H9 (cell line): ENCODE measurements around the gene TEX35. TPM values are rescaled to one million over a fixed set of nuclear protein-coding genes. Genes with fewer than 3 reads are reported as not detected.

Experiments
- DNase-seq: peaks from one replicate; pipeline ENCODE4 v3.0.0-alpha.2; 2017
- H2AFZ ChIP-seq: one replicate; pipeline ENCODE4 v1.6.1; 2013; ENCODE audit warnings: mild to moderate bottlenecking, low read length, control low read depth, moderate library complexity
- H2AK5ac ChIP-seq: 2 replicates; pipeline ENCODE4 v1.6.1; 2013; ENCODE audit warnings: low read length, control low read depth, mixed read lengths; ENCODE audit not compliant: insufficient read length
- H2BK120ac ChIP-seq: one replicate; pipeline ENCODE4 v1.6.1; 2013; ENCODE audit warnings: low read depth, mild to moderate bottlenecking, low read length, control low read depth, inconsistent platforms; ENCODE audit not compliant: poor library complexity, severe bottlenecking
- H2BK12ac ChIP-seq: 2 replicates; pipeline ENCODE4 v1.6.1; 2013; ENCODE audit warnings: low read length, control low read depth, mixed read lengths, low read depth; ENCODE audit not compliant: insufficient read length
- H2BK15ac ChIP-seq: 2 replicates; pipeline ENCODE4 v1.6.1; 2013; ENCODE audit warnings: low read depth, low read length, control low read depth
- H2BK20ac ChIP-seq: one replicate; pipeline ENCODE4 v1.6.1; 2013; ENCODE audit warnings: low read depth, mild to moderate bottlenecking, low read length, control low read depth, inconsistent platforms; ENCODE audit not compliant: poor library complexity, severe bottlenecking
- H2BK5ac ChIP-seq: 2 replicates; pipeline ENCODE4 v1.6.1; 2013; ENCODE audit warnings: low read length, control low read depth, mixed read lengths; ENCODE audit not compliant: insufficient read length
- H3K14ac ChIP-seq: 2 replicates; pipeline ENCODE4 v1.6.1; 2013; ENCODE audit warnings: low read length, control low read depth; ENCODE audit not compliant: insufficient read depth
- H3K18ac ChIP-seq: 2 replicates; pipeline ENCODE4 v1.6.1; 2013; ENCODE audit warnings: low read depth, mild to moderate bottlenecking, mixed read lengths, low read length, control low read depth; ENCODE audit not compliant: insufficient read length
- H3K23ac ChIP-seq: 2 replicates; pipeline ENCODE4 v1.6.1; 2013; ENCODE audit warnings: low read length, control low read depth, mixed read lengths, low read depth; ENCODE audit not compliant: insufficient read length
- H3K23me2 ChIP-seq: 2 replicates; pipeline ENCODE4 v1.6.1; 2013; ENCODE audit warnings: low read depth, mild to moderate bottlenecking, mixed read lengths, low read length, control low read depth; ENCODE audit not compliant: insufficient read length, poor library complexity, severe bottlenecking
- H3K27ac ChIP-seq: 2 replicates; pipeline ENCODE4 v1.5.1; 2013; ENCODE audit warnings: low read length, control low read depth, mixed read lengths, low read depth; ENCODE audit not compliant: insufficient read length
- H3K27me3 ChIP-seq: 2 replicates; pipeline ENCODE4 v1.6.1; 2013; ENCODE audit warnings: low read length, control low read depth, inconsistent platforms; ENCODE audit not compliant: insufficient read depth
- H3K4ac ChIP-seq: 2 replicates; pipeline ENCODE4 v1.6.1; 2013; ENCODE audit warnings: low read depth, mild to moderate bottlenecking, control low read depth, inconsistent platforms, low read length, moderate library complexity
- H3K4me1 ChIP-seq: 2 replicates; pipeline ENCODE4 v1.6.1; 2013; ENCODE audit warnings: low read length, control low read depth, inconsistent platforms; ENCODE audit not compliant: insufficient read depth
- H3K4me2 ChIP-seq: 2 replicates; pipeline ENCODE4 v1.6.1; 2013; ENCODE audit warnings: low read length, control low read depth, mixed read lengths; ENCODE audit not compliant: insufficient read length, insufficient read depth
- H3K56ac ChIP-seq: 2 replicates; pipeline ENCODE4 v1.6.1; 2013; ENCODE audit warnings: low read depth, mild to moderate bottlenecking, mixed read lengths, low read length, control low read depth; ENCODE audit not compliant: insufficient read length
- H3K79me1 ChIP-seq: 2 replicates; pipeline ENCODE4 v1.6.1; 2013; ENCODE audit warnings: low read depth, mild to moderate bottlenecking, moderate library complexity, low read length, control low read depth, inconsistent platforms; ENCODE audit not compliant: insufficient read depth, poor library complexity, severe bottlenecking
- H3K79me2 ChIP-seq: 2 replicates; pipeline ENCODE4 v1.6.1; 2013; ENCODE audit warnings: low read length, control low read depth, inconsistent platforms; ENCODE audit not compliant: insufficient read depth
- H3K9ac ChIP-seq: 2 replicates; pipeline ENCODE4 v1.6.1; 2013; ENCODE audit warnings: low read length, control low read depth, mixed read lengths; ENCODE audit not compliant: insufficient read length; ENCODE audit errors: extremely low read depth
- H3K9me3 ChIP-seq: one replicate; pipeline ENCODE4 v1.6.1; 2013; ENCODE audit warnings: low read depth, low read length, inconsistent platforms; ENCODE audit not compliant: control insufficient read depth
- H3T11ph ChIP-seq: one replicate; pipeline ENCODE4 v1.6.1; 2013; ENCODE audit warnings: mild to moderate bottlenecking, low read length, control low read depth, inconsistent platforms
- H4K20me1 ChIP-seq: one replicate; pipeline ENCODE4 v1.6.1; 2013; ENCODE audit not compliant: control insufficient read depth, insufficient read length, insufficient read depth
- H4K5ac ChIP-seq: 2 replicates; pipeline ENCODE4 v1.6.1; 2013; ENCODE audit warnings: low read depth, mild to moderate bottlenecking, mixed read lengths, low read length, control low read depth; ENCODE audit not compliant: insufficient read length
- H4K8ac ChIP-seq: replicated peaks from 2 replicates; pipeline ENCODE4 v1.6.1; 2013; ENCODE audit warnings: low read length, control low read depth, mixed read lengths, low read depth; ENCODE audit not compliant: insufficient read length
- H4K91ac ChIP-seq: 2 replicates; pipeline ENCODE4 v1.6.1; 2013; ENCODE audit warnings: low read depth, mild to moderate bottlenecking, moderate library complexity, mixed read lengths, low read length, control low read depth; ENCODE audit not compliant: insufficient read length
- H3K27ac Mint-ChIP-seq, 3 experiments: 2 replicates in 2 of 3; 3 replicates in 1 of 3; pipeline ENCODE4 v1.8.0; 2020 to 2021; ENCODE audit warnings: mixed read lengths in 3 of 3, mild to moderate bottlenecking in 1 of 3, moderate library complexity in 1 of 3
- H3K27me3 Mint-ChIP-seq: 2 replicates; pipeline ENCODE4 v1.8.0; 2021; ENCODE audit warnings: low read depth, mild to moderate bottlenecking, moderate library complexity, mixed read lengths
- H3K36me3 Mint-ChIP-seq, 3 experiments: 2 replicates in 2 of 3; 3 replicates in 1 of 3; pipeline ENCODE4 v1.8.0; 2020 to 2021; ENCODE audit warnings: low read depth in 3 of 3, mixed read lengths in 3 of 3; ENCODE audit not compliant: insufficient read depth in 1 of 3
- H3K4me1 Mint-ChIP-seq, 2 experiments: 2 replicates each; pipeline ENCODE4 v1.8.0; 2020; ENCODE audit warnings: mixed read lengths in 2 of 2
- H3K4me3 Mint-ChIP-seq, 2 experiments: 2 replicates in 1 of 2; 3 replicates in 1 of 2; pipeline ENCODE4 v1.8.0; 2020 to 2021; ENCODE audit warnings: mild to moderate bottlenecking in 2 of 2, mixed read lengths in 2 of 2, moderate library complexity in 1 of 2
- H3K9me3 Mint-ChIP-seq, 2 experiments: 2 replicates in 1 of 2; 3 replicates in 1 of 2; pipeline ENCODE4 v1.8.0; 2020; ENCODE audit warnings: mild to moderate bottlenecking in 2 of 2, mixed read lengths in 2 of 2, moderate library complexity in 1 of 2
- CTCF ChIP-seq: fragments of 200-600 bp; sonication (generic); conservative IDR thresholded peaks from 3 replicates; pipeline ENCODE4 v1.8.0; 2021; ENCODE audit warnings: antibody characterized with exemption, mild to moderate bottlenecking
- WGBS: extraction: QIAGEN DNeasy Blood & Tissue Kit; methylation state at CpG from one replicate; pipeline ENCODE4 v1.1.7; 2013; ENCODE audit warnings: missing lambda C conversion rate, low lambda C conversion rate, mixed read lengths; ENCODE audit not compliant: insufficient read length; ENCODE audit errors: extremely low coverage; 5-methylcytosine and 5-hydroxymethylcytosine counted together
- total RNA-seq: library from RNA; stranded (reverse); gene quantifications from 2 replicates; pipeline ENCODE4 v1.2.1, GENCODE V29; 2021

TEX35 gene
- total RNA-seq, 1 experiment from 2014 or later, result not detected

GRCh38 chr1:178500091-178500770 is 12.7 kb upstream of the TEX35 start:
- Mint-ChIP-seq H3K27ac (no peak overlapping the region; a peak in 1 of 7 replicates), H3K36me3 (no peaks in the 10 kb centered on the region), H3K4me1 (peaks cover 8 to 18% of the 10 kb centered on the region in 2 experiments), H3K27me3 (peaks cover 3% of the 10 kb centered on the region; the same call in 1 of the 2 replicates), H3K4me3 (no peak overlapping the region; a peak in 1 of 5 replicates), H3K9me3 (no peaks in the 10 kb centered on the region)
- H3K4me1 ChIP-seq, result no peaks in the 10 kb centered on the region; the same call in 1 of the 2 replicates
- no peaks in the 10 kb centered on the region for H3K79me1 ChIP-seq
- no peak overlapping the region for H2AK5ac ChIP-seq
- no peaks in the 10 kb centered on the region for H3K9me3 ChIP-seq
- H4K91ac ChIP-seq, result no peak overlapping the region
- H2BK20ac ChIP-seq, result no peak overlapping the region
- H2BK120ac ChIP-seq, result no peak overlapping the region
- H3K79me2 ChIP-seq, result no peaks in the 10 kb centered on the region
- no peak overlapping the region for H4K8ac ChIP-seq
- H2BK5ac ChIP-seq, result no peak overlapping the region
- no peaks in the 10 kb centered on the region for H3K23me2 ChIP-seq
- no peak overlapping the region for H2BK15ac ChIP-seq
- no peak overlapping the region for H2BK12ac ChIP-seq
- H3T11ph ChIP-seq, result no peak overlapping the region
- H3K27ac ChIP-seq, result no peak overlapping the region
- no peak overlapping the region for H2AFZ ChIP-seq
- H4K20me1 ChIP-seq, result no peaks in the 10 kb centered on the region
- peak; percentile 50 for DNase-seq
- no peak overlapping the region for H3K4me2 ChIP-seq
- H3K14ac ChIP-seq, result no peak overlapping the region
- no peak overlapping the region for H3K23ac ChIP-seq
- H3K4ac ChIP-seq, result no peak overlapping the region
- no peaks in the 10 kb centered on the region for H3K27me3 ChIP-seq
- no peak overlapping the region for H3K56ac ChIP-seq
- peak; percentile 53 for TF ChIP-seq CTCF
- H4K5ac ChIP-seq, result no peak overlapping the region
- H3K9ac ChIP-seq, result no peak overlapping the region
- no peak overlapping the region for H3K18ac ChIP-seq
- WGBS, result no CpG with 5 or more reads among the region's 11 CpGs
